Uterus (tissue), 2 donors: ENCODE measurements around the gene ABL1.

Source experiments
- POLR2A ChIP-seq, 2 donors: fragments of 450-650 bp; IDR thresholded peaks; one replicate each; pipeline ENCODE4 v1.6.1; 2016; ENCODE audit warnings: antibody characterized with exemption in 2 of 2, mild to moderate bottlenecking in 1 of 2, moderate library complexity in 1 of 2
- TF ChIP-seq, protein P1 (sequence below), 4 experiments: fragments of 200-600 bp in 2 of 4; fragments of 450-650 bp in 2 of 4; sonication (generic) in 2 of 4; IDR thresholded peaks; one replicate each; pipeline ENCODE4 v1.5.1; 2016 to 2019; ENCODE audit warnings: antibody characterized with exemption in 4 of 4, mild to moderate bottlenecking in 2 of 4, moderate library complexity in 1 of 4

DNA sequence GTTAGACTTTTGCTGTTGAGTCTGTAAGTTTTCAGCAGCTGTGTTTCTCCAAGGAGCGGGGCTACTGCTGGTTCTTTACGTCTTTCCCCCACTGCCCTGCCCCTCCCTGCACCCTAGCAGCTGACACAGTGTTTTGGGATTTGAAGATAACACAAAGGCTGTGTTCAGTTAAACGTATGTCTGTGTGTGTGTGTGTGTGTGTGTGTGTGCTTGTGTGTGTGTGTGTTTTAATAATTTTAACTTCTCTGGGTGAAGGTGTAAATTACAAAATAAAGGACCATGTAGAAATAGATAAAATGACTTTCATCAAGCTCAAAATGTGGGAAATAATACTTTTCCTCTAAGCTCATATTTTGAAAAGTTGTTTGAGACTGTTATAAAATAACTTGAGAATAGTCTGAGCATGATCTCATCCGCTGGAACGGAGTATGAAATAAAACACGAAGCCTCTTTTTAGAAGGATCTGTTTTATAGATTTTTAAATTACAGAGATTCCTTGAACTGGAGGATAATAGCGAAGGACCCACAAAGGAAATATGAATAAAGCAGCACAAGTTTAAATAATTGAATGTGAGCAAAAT is 10.9 kb downstream of the ABL1 start:
- TF ChIP-seq, protein P1, sequence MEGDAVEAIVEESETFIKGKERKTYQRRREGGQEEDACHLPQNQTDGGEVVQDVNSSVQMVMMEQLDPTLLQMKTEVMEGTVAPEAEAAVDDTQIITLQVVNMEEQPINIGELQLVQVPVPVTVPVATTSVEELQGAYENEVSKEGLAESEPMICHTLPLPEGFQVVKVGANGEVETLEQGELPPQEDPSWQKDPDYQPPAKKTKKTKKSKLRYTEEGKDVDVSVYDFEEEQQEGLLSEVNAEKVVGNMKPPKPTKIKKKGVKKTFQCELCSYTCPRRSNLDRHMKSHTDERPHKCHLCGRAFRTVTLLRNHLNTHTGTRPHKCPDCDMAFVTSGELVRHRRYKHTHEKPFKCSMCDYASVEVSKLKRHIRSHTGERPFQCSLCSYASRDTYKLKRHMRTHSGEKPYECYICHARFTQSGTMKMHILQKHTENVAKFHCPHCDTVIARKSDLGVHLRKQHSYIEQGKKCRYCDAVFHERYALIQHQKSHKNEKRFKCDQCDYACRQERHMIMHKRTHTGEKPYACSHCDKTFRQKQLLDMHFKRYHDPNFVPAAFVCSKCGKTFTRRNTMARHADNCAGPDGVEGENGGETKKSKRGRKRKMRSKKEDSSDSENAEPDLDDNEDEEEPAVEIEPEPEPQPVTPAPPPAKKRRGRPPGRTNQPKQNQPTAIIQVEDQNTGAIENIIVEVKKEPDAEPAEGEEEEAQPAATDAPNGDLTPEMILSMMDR (IDR thresholded peaks at IDR 0.05), result no peak
- TF ChIP-seq POLR2A (IDR thresholded peaks at IDR 0.05), result no peak
